GM19239 (cell line): ENCODE results near the gene CHD1.

Experiments
- DNase-seq: peaks from one replicate; pipeline ENCODE4 v3.0.0; 2011; ENCODE audit warnings: low spot score; ENCODE audit not compliant: insufficient read length
- FAIRE-seq: peaks from 2 replicates; lab custom pipeline; 2011; peaks lifted over from hg19 to GRCh38; lab: Jason Lieb, UNC

The CHD1 gene

GRCh38 chr5:98825582-98826375 is 103.0 kb downstream of the CHD1 start:
- no peak for FAIRE-seq
- DNase-seq: no peak

- no peak for FAIRE-seq
- no peak for DNase-seq
These were observed 112.1 kb downstream of the CHD1 start for GRCh38 chr5:98816582-98817222.

- DNase-seq (no peak), FAIRE-seq (no peak)
These were observed 115.1 kb downstream of the CHD1 start for GRCh38 chr5:98813755-98814154.

- DNase-seq (no peak), FAIRE-seq (no peak)
These were observed 118.6 kb downstream of the CHD1 start for GRCh38 chr5:98810206-98810605.

GRCh38 chr5:98807806-98808205 is 121.0 kb downstream of the CHD1 start:
- DNase-seq: no peak
- no peak for FAIRE-seq

- FAIRE-seq: no peak
- DNase-seq: no peak
These were observed 123.7 kb downstream of the CHD1 start for GRCh38 chr5:98805070-98805469.

GRCh38 chr5:98804066-98804465 is 124.7 kb downstream of the CHD1 start:
- FAIRE-seq (no peak), DNase-seq (no peak)
